HFF-Myc (cell line): ENCODE results near the gene RBM34.

ENCODE experiments used
- DNase-seq: peaks from one replicate; pipeline ENCODE4 v3.0.0-alpha.2; 2011; ENCODE audit warnings: low read depth; ENCODE audit errors: extremely low read depth
- H3K4me3 ChIP-seq: replicated peaks from 2 replicates; pipeline ENCODE4 v1.5.1; 2011; ENCODE audit warnings: low read depth, mild to moderate bottlenecking, control low read depth, low read length
- CTCF ChIP-seq: IDR thresholded peaks from 2 replicates; pipeline ENCODE4 v1.5.1; 2012; ENCODE audit warnings: mild to moderate bottlenecking, low read depth, low read length, control low read depth; ENCODE audit errors: missing control alignments

Gene RBM34

DNA sequence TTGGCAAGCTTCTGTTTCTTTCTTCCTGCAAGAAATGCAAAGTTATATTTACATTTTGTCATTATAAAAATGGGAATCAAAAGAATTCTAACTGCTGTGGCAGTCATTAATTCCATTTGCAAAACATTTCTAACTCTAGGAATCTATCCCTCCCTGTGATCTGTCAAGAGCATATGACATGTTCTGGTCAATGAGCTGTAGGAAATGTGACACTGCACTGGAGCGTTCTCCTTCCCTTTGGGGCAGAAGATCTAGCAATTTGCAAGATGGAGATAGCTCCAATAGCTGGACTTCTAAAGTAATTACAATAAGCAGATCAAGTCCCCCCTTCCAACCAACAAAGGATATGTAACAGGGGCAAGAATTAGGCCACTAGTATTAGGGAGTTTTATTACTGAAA, 38.7 kb downstream of the RBM34 start:
- no peak overlapping the region for H3K4me3 ChIP-seq
- TF ChIP-seq CTCF, result no peak
- no peak for DNase-seq

GRCh38 chr1:235113183-235113917, 47.7 kb downstream of the RBM34 start:
- TF ChIP-seq CTCF, result no peak

DNA sequence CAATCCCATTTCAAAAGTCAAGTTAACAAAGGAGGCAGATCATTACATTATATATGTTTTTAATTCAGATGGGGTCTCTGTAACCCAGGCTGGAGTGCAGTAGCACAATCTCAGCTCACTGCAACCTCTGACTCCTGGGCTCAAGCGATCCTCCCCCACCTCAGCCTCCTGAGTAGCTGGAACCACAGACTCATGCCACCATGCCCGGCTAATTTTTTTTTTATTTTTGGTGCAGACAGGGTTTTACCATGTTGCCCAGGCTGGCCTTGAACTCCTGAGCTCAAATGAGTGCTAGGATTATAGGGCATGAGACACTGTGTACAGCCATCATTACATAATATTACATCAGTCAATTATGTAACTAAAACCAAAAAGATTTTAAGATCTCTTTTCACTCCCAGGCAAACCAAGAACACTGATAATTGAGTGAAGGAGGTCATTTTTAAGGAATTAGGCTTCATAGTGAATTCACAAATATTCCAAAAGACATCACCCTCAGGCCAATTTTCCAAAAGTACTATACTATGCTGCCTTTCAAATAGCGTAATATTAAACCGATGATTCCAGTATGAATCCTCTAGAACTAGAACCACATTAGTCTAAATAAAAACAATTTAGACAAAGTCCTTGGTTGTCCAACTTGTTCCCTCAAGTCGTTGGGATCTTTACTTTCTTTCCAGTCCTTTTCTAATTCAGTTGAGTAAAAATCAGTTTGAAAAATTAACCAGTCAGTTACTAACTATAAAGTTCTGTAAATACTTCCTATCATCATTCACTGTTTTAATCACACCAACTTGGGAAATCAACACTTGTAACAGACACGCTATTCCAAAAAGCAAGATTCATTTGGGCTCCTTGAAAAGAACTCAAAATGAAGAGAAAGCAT, 48.5 kb downstream of the RBM34 start:
- no peak overlapping the region for H3K4me3 ChIP-seq
- no peak for TF ChIP-seq CTCF
- no peak for DNase-seq

More at GRCh38 chr1:235113183-235113917, 47.7 kb downstream of the RBM34 start:
- no peak for DNase-seq
- H3K4me3 ChIP-seq, result no peak overlapping the region

DNA sequence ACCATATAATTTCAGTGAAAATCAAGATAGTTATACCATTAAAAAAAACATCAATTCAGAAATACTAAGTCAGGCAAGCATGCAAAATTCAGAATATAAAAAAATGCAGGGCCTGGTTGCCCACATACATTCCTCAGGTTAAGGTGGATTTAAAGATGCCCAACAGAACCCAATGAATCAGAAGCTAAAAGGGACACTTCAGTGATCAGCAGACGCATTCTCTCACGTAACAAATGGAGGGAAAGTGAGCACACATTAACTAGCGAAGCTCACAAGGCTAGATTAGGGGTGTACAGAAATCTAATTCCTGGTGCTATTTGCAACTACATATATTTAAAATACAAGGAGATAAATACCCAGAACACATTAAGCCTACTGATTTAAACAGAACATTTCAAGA, 49.9 kb downstream of the RBM34 start:
- no peak for DNase-seq
- no peak for TF ChIP-seq CTCF
- no peak overlapping the region for H3K4me3 ChIP-seq

- no peak for DNase-seq
- H3K4me3 ChIP-seq, result no peak overlapping the region
- no peak for TF ChIP-seq CTCF
These were observed 52.2 kb downstream of the RBM34 start for GRCh38 chr1:235108876-235109275.

DNA sequence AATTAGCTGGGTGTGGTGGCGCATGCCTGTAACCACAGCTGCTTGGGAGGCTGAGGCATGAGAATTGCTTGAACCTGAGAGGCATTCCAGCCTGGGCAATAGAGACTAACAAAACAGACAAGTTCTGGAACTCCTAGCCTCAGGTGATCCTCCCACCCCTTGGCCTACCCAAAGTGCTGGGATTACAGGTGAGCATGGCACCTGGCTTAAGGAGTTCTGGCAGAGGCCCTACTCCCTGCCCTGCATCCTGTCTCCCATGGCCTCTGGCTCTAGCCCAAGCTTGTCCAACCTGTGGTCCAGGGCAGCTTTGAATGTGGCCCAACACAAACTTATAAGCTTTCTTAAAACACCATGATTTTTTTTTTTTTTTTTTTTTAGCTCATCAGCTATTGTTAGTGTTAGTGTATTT, 52.9 kb downstream of the RBM34 start:
- DNase-seq, result no peak
- H3K4me3 ChIP-seq, result no peak overlapping the region
- TF ChIP-seq CTCF, result no peak
